Memory B cell (primary cell): Measurements from ENCODE around the gene NELFE.
"Not testable (repeated sequence)": the region's sequence is repeated elsewhere in the genome, so short reads cannot be mapped to it uniquely, and the experiment has no call there.

Experiments used
- ATAC-seq: fragments of 150-1000 bp; cut with Tn5 transposase; 2 replicates; pipeline ENCODE4 v1.10.0; 2021; ENCODE audit warnings: low read depth, mild to moderate bottlenecking, moderate library complexity
- DNase-seq, 2 donors: peaks; one replicate each; pipeline ENCODE4 v3.0.0; 2022; ENCODE audit warnings: low spot score in 2 of 2
- H3K27ac Mint-ChIP-seq: one replicate; pipeline ENCODE4 v1.8.0; 2022; ENCODE audit warnings: mild to moderate bottlenecking, moderate library complexity, mixed read lengths
- H3K27me3 Mint-ChIP-seq: one replicate; pipeline ENCODE4 v1.8.0; 2022; ENCODE audit warnings: mixed read lengths
- H3K36me3 Mint-ChIP-seq: one replicate; pipeline ENCODE4 v1.8.0; 2022; ENCODE audit warnings: mild to moderate bottlenecking, mixed read lengths
- H3K4me1 Mint-ChIP-seq: one replicate; pipeline ENCODE4 v1.8.0; 2022; ENCODE audit warnings: mixed read lengths
- H3K4me3 Mint-ChIP-seq: one replicate; pipeline ENCODE4 v1.8.0; 2022; ENCODE audit warnings: mild to moderate bottlenecking, moderate library complexity, mixed read lengths
- H3K9me3 Mint-ChIP-seq: one replicate; pipeline ENCODE4 v1.8.0; 2022; ENCODE audit warnings: mixed read lengths

The NELFE gene

GRCh38 chr6:31949926-31950548 lies 8.7 kb downstream of the NELFE start:
- Mint-ChIP-seq H3K4me3 (no peak overlapping the region), H3K27ac (no peak overlapping the region), H3K27me3 (no peaks in the 10 kb centered on the region), H3K9me3 (no peaks in the 10 kb centered on the region), H3K36me3 (peaks cover 21% of the 10 kb centered on the region), H3K4me1 (peaks cover 2% of the 10 kb centered on the region)
- ATAC-seq (no peak), DNase-seq (no peak)

- H3K27ac Mint-ChIP-seq, result no peak overlapping the region
- ATAC-seq (no peak), DNase-seq (no peak)
- H3K36me3 Mint-ChIP-seq, result peaks cover 13% of the 10 kb centered on the region
- H3K9me3 Mint-ChIP-seq, result no peaks in the 10 kb centered on the region
- peaks cover 2% of the 10 kb centered on the region for H3K27me3 Mint-ChIP-seq
- peaks cover 2% of the 10 kb centered on the region for H3K4me1 Mint-ChIP-seq
- no peak overlapping the region for H3K4me3 Mint-ChIP-seq
These were observed 9.9 kb downstream of the NELFE start for GRCh38 chr6:31948753-31949413.

- Mint-ChIP-seq H3K36me3 (peaks cover 8% of the 10 kb centered on the region), H3K27ac (no peak overlapping the region), H3K27me3 (peaks cover 2% of the 10 kb centered on the region), H3K9me3 (no peaks in the 10 kb centered on the region), H3K4me3 (no peak overlapping the region), H3K4me1 (peaks cover 2% of the 10 kb centered on the region)
- ATAC-seq, result no peak
- no peak for DNase-seq
These were observed 10.5 kb downstream of the NELFE start for GRCh38 chr6:31948306-31948705.

DNA sequence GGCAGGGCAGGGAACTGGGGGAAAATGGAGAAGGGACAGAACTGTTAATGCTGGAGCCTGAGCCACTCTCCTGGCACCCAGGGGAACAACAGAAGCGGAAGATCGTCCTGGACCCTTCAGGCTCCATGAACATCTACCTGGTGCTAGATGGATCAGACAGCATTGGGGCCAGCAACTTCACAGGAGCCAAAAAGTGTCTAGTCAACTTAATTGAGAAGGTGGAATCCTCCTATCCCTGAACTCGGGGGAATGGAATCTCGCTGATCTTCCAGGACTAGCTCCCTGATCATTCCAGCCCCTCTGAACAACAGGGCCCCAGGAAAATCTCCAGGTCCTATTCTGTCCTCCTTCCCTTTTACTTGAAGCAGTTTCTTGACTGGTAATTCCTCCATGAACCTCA lies 10.9 kb downstream of the NELFE start:
- DNase-seq (no peak), ATAC-seq (no peak)
- Mint-ChIP-seq H3K4me3 (no peak overlapping the region), H3K27ac (no peak overlapping the region), H3K4me1 (peaks cover 2% of the 10 kb centered on the region), H3K36me3 (peaks cover 4% of the 10 kb centered on the region), H3K9me3 (no peaks in the 10 kb centered on the region), H3K27me3 (peaks cover 2% of the 10 kb centered on the region)

GRCh38 chr6:31947070-31947675 lies 11.6 kb downstream of the NELFE start:
- no peak for ATAC-seq
- peaks cover 3% of the 10 kb centered on the region for H3K36me3 Mint-ChIP-seq
- H3K9me3 Mint-ChIP-seq, result no peaks in the 10 kb centered on the region
- H3K4me3 Mint-ChIP-seq, result no peak overlapping the region
- peaks cover 6% of the 10 kb centered on the region for H3K27me3 Mint-ChIP-seq
- H3K27ac Mint-ChIP-seq, result no peak overlapping the region
- no peak for DNase-seq
- peaks cover 2% of the 10 kb centered on the region for H3K4me1 Mint-ChIP-seq

- Mint-ChIP-seq H3K27me3 (peaks cover 8% of the 10 kb centered on the region), H3K4me3 (no peak overlapping the region), H3K27ac (no peak overlapping the region), H3K9me3 (no peaks in the 10 kb centered on the region), H3K36me3 (peaks cover 3% of the 10 kb centered on the region), H3K4me1 (peaks cover 2% of the 10 kb centered on the region)
- ATAC-seq (no peak), DNase-seq (no peak)
These were observed 12.3 kb downstream of the NELFE start for GRCh38 chr6:31946370-31946885.

GRCh38 chr6:31945507-31946369 lies 13.0 kb downstream of the NELFE start, which contains the start of gene CFB:
Gene CFB (plus strand): TSS chr6:31946095. CDS start chr6:31946222, 127 bp downstream.
- ATAC-seq (no peak), DNase-seq (no peak)
- H3K27me3 Mint-ChIP-seq, result peaks cover 8% of the 10 kb centered on the region
- peaks cover 2% of the 10 kb centered on the region for H3K4me1 Mint-ChIP-seq
- no peaks in the 10 kb centered on the region for H3K9me3 Mint-ChIP-seq
- H3K27ac Mint-ChIP-seq, result no peak within 1 kb of the TSS
- no peak within 1 kb of the TSS for H3K4me3 Mint-ChIP-seq
- H3K36me3 Mint-ChIP-seq, result no peaks in the 10 kb centered on the region

DNA sequence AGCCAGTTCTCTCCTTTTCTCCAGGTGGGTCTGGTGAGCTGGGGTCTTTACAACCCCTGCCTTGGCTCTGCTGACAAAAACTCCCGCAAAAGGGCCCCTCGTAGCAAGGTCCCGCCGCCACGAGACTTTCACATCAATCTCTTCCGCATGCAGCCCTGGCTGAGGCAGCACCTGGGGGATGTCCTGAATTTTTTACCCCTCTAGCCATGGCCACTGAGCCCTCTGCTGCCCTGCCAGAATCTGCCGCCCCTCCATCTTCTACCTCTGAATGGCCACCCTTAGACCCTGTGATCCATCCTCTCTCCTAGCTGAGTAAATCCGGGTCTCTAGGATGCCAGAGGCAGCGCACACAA lies 13.6 kb downstream of the NELFE start:
- Mint-ChIP-seq H3K9me3 (no peaks in the 10 kb centered on the region), H3K27me3 (peaks cover 8% of the 10 kb centered on the region), H3K4me1 (peaks cover 2% of the 10 kb centered on the region), H3K36me3 (no peaks in the 10 kb centered on the region), H3K4me3 (no peak overlapping the region), H3K27ac (no peak overlapping the region)
- DNase-seq, result no peak
- no peak for ATAC-seq

GRCh38 chr6:31943742-31944141 lies 15.0 kb downstream of the NELFE start:
- Mint-ChIP-seq H3K9me3 (no peaks in the 10 kb centered on the region), H3K27ac (no peak overlapping the region), H3K27me3 (peaks cover 10% of the 10 kb centered on the region), H3K36me3 (no peaks in the 10 kb centered on the region), H3K4me1 (peaks cover 2% of the 10 kb centered on the region), H3K4me3 (no peak overlapping the region)
- no peak for DNase-seq
- no peak for ATAC-seq

DNA sequence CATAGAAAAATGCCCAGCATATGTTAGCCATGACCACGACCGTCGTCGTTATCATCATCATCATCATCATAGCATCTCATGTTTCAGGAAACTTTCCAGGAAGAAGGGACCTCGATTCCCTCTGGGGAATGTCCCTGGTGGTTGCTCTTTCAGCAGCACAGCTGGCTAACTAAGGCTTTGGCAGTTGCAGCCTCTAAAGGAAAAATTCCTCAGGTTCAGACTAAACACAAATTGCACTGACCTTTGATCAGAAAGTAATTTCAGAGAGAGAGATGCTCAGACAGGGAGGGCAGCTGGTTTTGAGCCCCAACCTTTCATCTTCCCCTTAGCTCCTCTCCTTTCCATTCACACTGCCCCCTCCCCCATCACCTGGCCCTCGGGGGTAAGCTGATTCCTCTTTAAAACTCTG lies 18.5 kb downstream of the NELFE start:
- ATAC-seq (no peak), DNase-seq (no peak)
- H3K27ac Mint-ChIP-seq, result no peak overlapping the region
- H3K9me3 Mint-ChIP-seq, result no peaks in the 10 kb centered on the region
- H3K4me3 Mint-ChIP-seq, result no peak overlapping the region
- H3K36me3 Mint-ChIP-seq, result no peaks in the 10 kb centered on the region
- peaks cover 10% of the 10 kb centered on the region for H3K27me3 Mint-ChIP-seq
- no peaks in the 10 kb centered on the region for H3K4me1 Mint-ChIP-seq

DNA sequence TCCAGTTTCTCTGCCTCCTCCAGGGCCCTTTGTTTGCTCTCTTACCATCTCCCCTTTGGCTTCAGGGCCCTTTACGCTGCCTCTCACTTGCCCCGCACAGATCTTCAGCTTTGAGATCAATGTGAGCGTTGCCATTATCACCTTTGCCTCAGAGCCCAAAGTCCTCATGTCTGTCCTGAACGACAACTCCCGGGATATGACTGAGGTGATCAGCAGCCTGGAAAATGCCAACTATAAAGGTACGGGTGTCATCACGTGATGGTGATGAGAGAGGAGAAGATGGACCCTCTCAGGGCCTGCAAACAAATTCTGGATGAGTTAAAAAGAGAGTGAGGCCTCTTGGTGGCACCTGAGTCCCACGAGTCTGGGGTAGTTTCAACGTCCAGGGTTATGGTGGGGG lies 22.9 kb downstream of the NELFE start:
- Mint-ChIP-seq H3K4me3 (no peak overlapping the region), H3K36me3 (no peaks in the 10 kb centered on the region), H3K27ac (no peak overlapping the region), H3K27me3 (peaks cover 6% of the 10 kb centered on the region), H3K4me1 (no peaks in the 10 kb centered on the region), H3K9me3 (no peaks in the 10 kb centered on the region)
- ATAC-seq (no peak), DNase-seq (no peak)

DNA sequence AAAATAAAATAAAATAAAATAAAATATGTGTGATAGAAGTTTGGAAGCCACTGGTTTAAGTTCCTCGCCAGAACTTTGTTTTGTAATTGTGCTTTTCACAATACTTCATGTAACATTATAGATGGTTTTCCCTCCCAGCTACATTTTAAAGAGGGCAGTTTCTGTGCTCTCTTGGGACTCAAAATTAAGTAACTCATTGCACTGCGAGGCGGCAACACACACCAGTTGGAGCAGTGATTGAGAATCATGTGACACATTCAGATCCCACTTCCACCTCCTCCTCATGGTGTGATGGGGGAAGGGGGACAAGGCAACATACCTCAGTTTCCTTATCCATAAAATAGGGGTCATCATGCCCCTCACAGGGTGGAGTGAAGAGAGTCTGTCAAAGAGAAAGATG lies 23.8 kb downstream of the NELFE start:
- no peak overlapping the region for H3K27ac Mint-ChIP-seq
- H3K9me3 Mint-ChIP-seq, result no peaks in the 10 kb centered on the region
- ATAC-seq, result no peak
- H3K4me3 Mint-ChIP-seq, result no peak overlapping the region
- H3K27me3 Mint-ChIP-seq, result peaks cover 7% of the 10 kb centered on the region
- no peak for DNase-seq
- no peaks in the 10 kb centered on the region for H3K36me3 Mint-ChIP-seq
- no peaks in the 10 kb centered on the region for H3K4me1 Mint-ChIP-seq

- Mint-ChIP-seq H3K4me3 (no peak overlapping the region), H3K27me3 (peaks cover 5% of the 10 kb centered on the region), H3K9me3 (no peaks in the 10 kb centered on the region), H3K27ac (no peak overlapping the region), H3K36me3 (no peaks in the 10 kb centered on the region), H3K4me1 (no peaks in the 10 kb centered on the region)
- DNase-seq (no peak), ATAC-seq (no peak)
These were observed 25.2 kb downstream of the NELFE start for GRCh38 chr6:31933537-31933936.

DNA sequence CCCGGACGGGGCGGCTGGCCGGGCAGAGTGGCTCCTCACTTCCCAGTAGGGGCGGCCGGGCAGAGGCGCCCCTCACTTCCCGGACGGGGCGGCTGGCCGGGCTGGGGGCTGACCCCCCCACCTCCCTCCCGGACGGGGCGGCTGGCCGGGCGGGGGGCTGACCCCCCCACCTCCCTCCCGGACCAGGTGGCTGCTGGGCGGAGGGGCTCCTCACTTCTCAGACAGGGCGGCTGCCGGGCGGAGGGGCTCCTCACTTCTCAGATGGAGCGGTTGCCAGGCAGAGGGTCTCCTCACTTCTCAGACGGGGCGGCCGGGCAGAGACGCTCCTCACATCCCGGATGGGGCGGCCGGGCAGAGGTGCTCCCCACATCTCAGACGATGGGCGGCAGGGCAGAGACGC lies 26.6 kb downstream of the NELFE start:
- H3K27me3 Mint-ChIP-seq, H3K4me1 Mint-ChIP-seq, H3K36me3 Mint-ChIP-seq, H3K27ac Mint-ChIP-seq, H3K4me3 Mint-ChIP-seq, DNase-seq, ATAC-seq, H3K9me3 Mint-ChIP-seq: not testable (repeated sequence)
